HCT116 (cell line): ENCODE measurements around the gene TEDC1. TPM values are rescaled to one million over a fixed set of nuclear protein-coding genes. Genes with fewer than 3 reads are reported as not detected.
A peak's percentile ranks its signal among the peaks of the same experiment; 100 is the strongest.

ENCODE experiments used
- ATAC-seq: fragments of 200-7000 bp; cut with Tn5 transposase; 2 replicates; pipeline ENCODE4 v1.9.1; 2020; ENCODE audit warnings: mild to moderate bottlenecking, moderate library complexity
- BruUV-seq: library from RNA; stranded (reverse); fragments of 400-500 nt; replicated peaks from 2 replicates; lab custom pipeline; 2021; lab: Mats Ljungman, UMichigan
- CTCF ChIA-PET: fragments of 300-600 bp; sonication (Branson Sonifier 250); formaldehyde crosslinking; loops from one replicate; lab custom pipeline; 2021; ENCODE audit warnings: antibody characterized with exemption; lab: Charles Lee
- POLR2A ChIA-PET: fragments of 300-600, 350-600 bp; sonication (Branson Sonifier 250); formaldehyde crosslinking; loops from one replicate; lab custom pipeline; 2021; ENCODE audit warnings: antibody characterized with exemption; lab: Charles Lee
- RAD21 ChIA-PET, 2 experiments: fragments of 300-600 bp; sonication (Branson Sonifier 250); formaldehyde crosslinking; loops; one replicate each; lab custom pipeline; 2023; ENCODE audit warnings: low total read pairs in 2 of 2; ENCODE audit not compliant: uncharacterized antibody in 2 of 2, unreplicated experiment in 2 of 2, low non-redundant PET in 1 of 2; lab: Charles Lee
- DNase-seq: peaks from one replicate; pipeline ENCODE4 v3.0.0-alpha.2; 2010; ENCODE audit warnings: low read depth, low spot score
- H2AFZ ChIP-seq: fragments of 200-600 bp; shearing (Covaris generic), sonication (generic); 2 replicates; pipeline ENCODE4 v1.6.1; 2017; ENCODE audit warnings: low read depth, mixed run types, mixed read lengths, antibody characterized with exemption, low read length; ENCODE audit not compliant: poor library complexity, severe bottlenecking
- H3K27ac ChIP-seq: 2 replicates; pipeline ENCODE4 v1.5.1; 2012; ENCODE audit warnings: low read depth, low read length
- H3K27me3 ChIP-seq: fragments of 200-600 bp; sonication (generic); 2 replicates; pipeline ENCODE4 v1.6.1; 2016; ENCODE audit warnings: mixed run types, low read length, mixed read lengths; ENCODE audit not compliant: insufficient read depth
- H3K36me3 ChIP-seq, 2 experiments: fragments of 200-500 bp in 1 of 2; fragments of 200-600 bp in 1 of 2; sonication (Bioruptor generic) in 1 of 2; sonication (generic) in 1 of 2; 2 replicates each; pipeline versions ENCODE4 v1.5.1 to v1.6.1; 2014 to 2016; ENCODE audit warnings: low read length in 2 of 2, inconsistent platforms in 1 of 2, mixed read lengths in 1 of 2, mixed run types in 1 of 2; ENCODE audit not compliant: insufficient read depth in 2 of 2, control insufficient read depth in 1 of 2
- H3K4me1 ChIP-seq, 2 experiments: fragments of 200-600 bp in 1 of 2; sonication (generic) in 1 of 2; 2 replicates each; pipeline versions ENCODE4 v1.5.1 to v1.6.1; 2012 to 2017; ENCODE audit warnings: low read length in 2 of 2, inconsistent platforms in 1 of 2, mild to moderate bottlenecking in 1 of 2, mixed read lengths in 1 of 2, mixed run types in 1 of 2, moderate library complexity in 1 of 2; ENCODE audit not compliant: insufficient read depth in 2 of 2, control insufficient read depth in 1 of 2
- H3K4me2 ChIP-seq: fragments of 200-600 bp; sonication (generic); 2 replicates; pipeline ENCODE4 v1.6.1; 2017; ENCODE audit warnings: mixed run types, low read length, mixed read lengths
- H3K4me3 ChIP-seq, 2 experiments: fragments of 200-600 bp in 1 of 2; sonication (generic) in 1 of 2; replicated peaks in 1 of 2; 2 replicates each; pipeline ENCODE4 v1.5.1; 2011 to 2016; ENCODE audit warnings: low read length in 2 of 2, control low read depth in 1 of 2, low read depth in 1 of 2, mild to moderate bottlenecking in 1 of 2, mixed read lengths in 1 of 2, mixed run types in 1 of 2
- H3K79me2 ChIP-seq: fragments of 200-600 bp; sonication (generic); 2 replicates; pipeline ENCODE4 v1.6.1; 2017; ENCODE audit warnings: mild to moderate bottlenecking, mixed run types, low read length, moderate library complexity, mixed read lengths; ENCODE audit not compliant: insufficient read depth
- H3K9ac ChIP-seq: fragments of 200-600 bp; sonication (generic); 2 replicates; pipeline ENCODE4 v1.6.1; 2016; ENCODE audit warnings: low read length, mixed read lengths
- H3K9me2 ChIP-seq: fragments of 200-600 bp; sonication (generic), shearing (Covaris generic); 2 replicates; pipeline ENCODE4 v1.6.1; 2017; ENCODE audit warnings: mixed run types, mild to moderate bottlenecking, moderate library complexity; ENCODE audit not compliant: insufficient read depth
- H3K9me3 ChIP-seq, 2 experiments: fragments of 200-500 bp in 1 of 2; fragments of 200-600 bp in 1 of 2; sonication (Bioruptor generic) in 1 of 2; sonication (generic) in 1 of 2; 2 replicates each; pipeline ENCODE4 v1.6.1; 2014 to 2017; ENCODE audit warnings: low read length in 2 of 2, mixed read lengths in 2 of 2, inconsistent platforms in 1 of 2, low read depth in 1 of 2, mild to moderate bottlenecking in 1 of 2, mixed run types in 1 of 2, moderate library complexity in 1 of 2; ENCODE audit not compliant: control insufficient read depth in 1 of 2, insufficient read depth in 1 of 2
- H4K20me1 ChIP-seq: fragments of 200-600 bp; sonication (generic), shearing (Covaris generic); 2 replicates; pipeline ENCODE4 v1.6.1; 2017; ENCODE audit warnings: mixed run types, mild to moderate bottlenecking, moderate library complexity; ENCODE audit not compliant: insufficient read depth
- CBX3 ChIP-seq: IDR thresholded peaks from 2 replicates; pipeline ENCODE4 v1.6.1; 2012; ENCODE audit warnings: low read depth
- intact Hi-C: fragments of 100-400 bp; cut with micrococcal nuclease; formaldehyde crosslinking; loops from 2 replicates; pipeline ENCODE4 v1.10.0; 2022
- total RNA-seq: library from RNA; stranded (reverse); gene quantifications from one replicate; pipeline ENCODE4 v1.2.1, GENCODE V29; 2021; ENCODE audit not compliant: unreplicated experiment
- TF ChIP-seq, protein P1 (sequence below): IDR thresholded peaks from 2 replicates; pipeline ENCODE4 v1.6.1; 2012; ENCODE audit warnings: low read depth

The TEDC1 gene
- total RNA-seq, 1 experiment from 2014 or later = 40.4 TPM

DNA sequence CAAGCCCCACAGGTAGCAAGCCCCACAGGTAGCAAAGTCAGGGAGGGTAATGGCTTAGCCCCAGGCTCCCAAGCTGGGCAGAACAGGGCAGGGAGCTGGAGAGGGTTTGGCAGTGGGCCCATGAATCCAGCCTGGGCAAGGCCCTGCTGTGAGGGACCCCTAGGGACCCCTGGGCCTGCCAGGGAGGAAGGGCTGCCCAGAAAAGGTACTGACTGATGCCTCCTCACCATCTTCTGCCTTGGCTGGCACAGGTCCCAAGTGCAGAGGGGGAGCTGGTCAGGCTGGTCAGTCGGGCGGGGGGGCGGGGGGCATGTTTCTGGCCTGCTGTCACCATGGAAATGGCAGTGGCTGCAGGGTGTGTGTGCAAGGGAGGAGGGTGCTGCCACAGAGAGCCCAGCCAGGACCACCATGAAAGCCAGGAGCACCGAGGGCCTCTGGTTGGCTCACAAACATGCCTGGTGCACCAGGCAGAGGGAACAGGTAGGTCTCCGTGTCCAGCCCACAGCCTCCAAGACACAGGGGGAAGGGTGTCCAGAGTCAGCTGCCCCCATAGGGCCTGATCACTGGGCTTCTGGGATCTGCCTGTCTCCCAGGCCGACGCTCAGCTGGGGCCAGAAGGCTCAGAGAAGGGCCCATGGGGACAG, 17.9 kb upstream of the TEDC1 start:
- Histone ChIP-seq H3K9ac (peak overlapping the region; percentile 63), H3K4me2 (peak overlapping the region; percentile 97), H3K9me2 (no peaks in the 10 kb centered on the region), H3K4me1 (peaks cover 21 to 27% of the 10 kb centered on the region in 2 experiments), H3K36me3 (no peaks in the 10 kb centered on the region; a peak in 1 of 4 replicates), H3K27me3 (no peaks in the 10 kb centered on the region), H2AFZ (no peak overlapping the region), H3K9me3 (no peaks in the 10 kb centered on the region), H4K20me1 (no peaks in the 10 kb centered on the region), H3K79me2 (no peaks in the 10 kb centered on the region), H3K27ac (peak overlapping the region; percentile 83), H3K4me3 (peak overlapping the region; percentile 43 to 59)
- DNase-seq = no peak
- CTCF ChIA-PET = interaction anchor here (1.0 to 4.7 kb wide), 2 partner anchors 8 to 17 kb away, joined by 3 to 20 read pairs; no protein-coding TSS in a partner anchor
- ATAC-seq = no peak
- TF ChIP-seq, protein P1, sequence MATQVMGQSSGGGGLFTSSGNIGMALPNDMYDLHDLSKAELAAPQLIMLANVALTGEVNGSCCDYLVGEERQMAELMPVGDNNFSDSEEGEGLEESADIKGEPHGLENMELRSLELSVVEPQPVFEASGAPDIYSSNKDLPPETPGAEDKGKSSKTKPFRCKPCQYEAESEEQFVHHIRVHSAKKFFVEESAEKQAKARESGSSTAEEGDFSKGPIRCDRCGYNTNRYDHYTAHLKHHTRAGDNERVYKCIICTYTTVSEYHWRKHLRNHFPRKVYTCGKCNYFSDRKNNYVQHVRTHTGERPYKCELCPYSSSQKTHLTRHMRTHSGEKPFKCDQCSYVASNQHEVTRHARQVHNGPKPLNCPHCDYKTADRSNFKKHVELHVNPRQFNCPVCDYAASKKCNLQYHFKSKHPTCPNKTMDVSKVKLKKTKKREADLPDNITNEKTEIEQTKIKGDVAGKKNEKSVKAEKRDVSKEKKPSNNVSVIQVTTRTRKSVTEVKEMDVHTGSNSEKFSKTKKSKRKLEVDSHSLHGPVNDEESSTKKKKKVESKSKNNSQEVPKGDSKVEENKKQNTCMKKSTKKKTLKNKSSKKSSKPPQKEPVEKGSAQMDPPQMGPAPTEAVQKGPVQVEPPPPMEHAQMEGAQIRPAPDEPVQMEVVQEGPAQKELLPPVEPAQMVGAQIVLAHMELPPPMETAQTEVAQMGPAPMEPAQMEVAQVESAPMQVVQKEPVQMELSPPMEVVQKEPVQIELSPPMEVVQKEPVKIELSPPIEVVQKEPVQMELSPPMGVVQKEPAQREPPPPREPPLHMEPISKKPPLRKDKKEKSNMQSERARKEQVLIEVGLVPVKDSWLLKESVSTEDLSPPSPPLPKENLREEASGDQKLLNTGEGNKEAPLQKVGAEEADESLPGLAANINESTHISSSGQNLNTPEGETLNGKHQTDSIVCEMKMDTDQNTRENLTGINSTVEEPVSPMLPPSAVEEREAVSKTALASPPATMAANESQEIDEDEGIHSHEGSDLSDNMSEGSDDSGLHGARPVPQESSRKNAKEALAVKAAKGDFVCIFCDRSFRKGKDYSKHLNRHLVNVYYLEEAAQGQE = no peak
- TF ChIP-seq CBX3 = no peak
- RAD21 ChIA-PET = no interaction called here
- POLR2A ChIA-PET = no interaction called here
- no TSS peak for BruUV-seq
- intact Hi-C loops = no loop called here
